HepG2 (cell line): ENCODE measurements around the gene GRIK5. TPM values are rescaled to one million over a fixed set of nuclear protein-coding genes. Genes with fewer than 3 reads are reported as not detected.

Experiments
- ATAD3A ChIP-seq: sonication (generic); formaldehyde crosslinking; IDR thresholded peaks from 2 replicates; pipeline ENCODE4 v1.4.0; 2020; ENCODE audit warnings: missing genetic modification reagents
- ETV5 ChIP-seq: IDR thresholded peaks from 2 replicates; pipeline ENCODE4 v1.6.1; 2018; ENCODE audit warnings: missing biosample characterization, missing genetic modification reagents, inconsistent platforms, borderline replicate concordance
- MED13 ChIP-seq: sonication (generic); formaldehyde crosslinking; IDR thresholded peaks from 2 replicates; pipeline ENCODE4 v1.5.0; 2020; ENCODE audit warnings: missing genetic modification reagents
- NAIF1 ChIP-seq: sonication (generic); formaldehyde crosslinking; IDR thresholded peaks from 2 replicates; pipeline ENCODE4 v1.5.0; 2020; ENCODE audit warnings: mild to moderate bottlenecking, missing genetic modification reagents, borderline replicate concordance
- NCOR1 ChIP-seq: fragments of 200-600 bp; sonication (generic); IDR thresholded peaks from 2 replicates; pipeline ENCODE4 v1.7.0; 2017; ENCODE audit warnings: antibody characterized with exemption, low read length, borderline replicate concordance
- RARA ChIP-seq: IDR thresholded peaks from 2 replicates; pipeline ENCODE4 v1.6.1; 2016; ENCODE audit warnings: missing genetic modification reagents, missing compliant biosample characterization
- RELA ChIP-seq: sonication (generic); formaldehyde crosslinking; IDR thresholded peaks from 2 replicates; pipeline ENCODE4 v1.4.0; 2020; ENCODE audit warnings: missing genetic modification reagents
- SRF ChIP-seq: IDR thresholded peaks from 2 replicates; pipeline ENCODE4 v1.6.1; 2011; ENCODE audit warnings: mild to moderate bottlenecking, low read depth, low read length, moderate library complexity
- ZFP41 ChIP-seq: sonication (generic); formaldehyde crosslinking; IDR thresholded peaks from 2 replicates; pipeline ENCODE4 v1.4.0; 2020; ENCODE audit warnings: mild to moderate bottlenecking, missing genetic modification reagents, borderline replicate concordance
- ZNF205 ChIP-seq: IDR thresholded peaks from 2 replicates; pipeline ENCODE4 v1.6.1; 2018; ENCODE audit warnings: missing biosample characterization, missing genetic modification reagents
- ZNF260 ChIP-seq: sonication (generic); formaldehyde crosslinking; IDR thresholded peaks from 2 replicates; pipeline ENCODE4 v1.4.0; 2020; ENCODE audit warnings: missing genetic modification reagents, low read depth, mild to moderate bottlenecking, borderline replicate concordance
- ZNF383 ChIP-seq: sonication (generic); formaldehyde crosslinking; IDR thresholded peaks from 2 replicates; pipeline ENCODE4 v1.4.0; 2020; ENCODE audit warnings: missing genetic modification reagents, mild to moderate bottlenecking, borderline replicate concordance
- ZNF431 ChIP-seq: sonication (generic); formaldehyde crosslinking; IDR thresholded peaks from 2 replicates; pipeline ENCODE4 v1.9.0; 2022; ENCODE audit warnings: missing genetic modification reagents, low read depth, mild to moderate bottlenecking, borderline replicate concordance
- ZNF484 ChIP-seq: sonication (generic); formaldehyde crosslinking; IDR thresholded peaks from 2 replicates; pipeline ENCODE4 v1.5.1; 2020; ENCODE audit warnings: mild to moderate bottlenecking, low read depth, missing genetic modification reagents, borderline replicate concordance
- ZNF501 ChIP-seq: sonication (generic); formaldehyde crosslinking; IDR thresholded peaks from 2 replicates; pipeline ENCODE4 v1.5.1; 2020; ENCODE audit warnings: mild to moderate bottlenecking, moderate library complexity, missing genetic modification reagents
- ZNF550 ChIP-seq: sonication (generic); formaldehyde crosslinking; IDR thresholded peaks from 2 replicates; pipeline ENCODE4 v1.4.0; 2020; ENCODE audit warnings: mild to moderate bottlenecking, missing genetic modification reagents, borderline replicate concordance
- ZNF615 ChIP-seq: sonication (generic); formaldehyde crosslinking; IDR thresholded peaks from 2 replicates; pipeline ENCODE4 v1.5.0; 2020; ENCODE audit warnings: mild to moderate bottlenecking, missing genetic modification reagents, borderline replicate concordance
- polyA plus RNA-seq, 8 experiments: library from polyadenylated mRNA; depleted of rRNA in 3 of 8; stranded (reverse) in 7 of 8; unstranded in 1 of 8; fragments of >200 nt; fragmentation: Illumina TruSeq in 4 of 8; extraction: Trizol in 4 of 8; gene quantifications; 2 replicates each; pipeline versions ENCODE4 v1.2.1 to v1.2.3, GENCODE V29; 2011 to 2016; ENCODE audit warnings: low read depth in 4 of 8, missing spikeins in 1 of 8, mixed read lengths in 1 of 8; ENCODE audit not compliant: insufficient read depth in 1 of 8
- total RNA-seq, 5 experiments: library from RNA; depleted of rRNA; stranded (reverse); fragments of >200 nt; fragmentation: Illumina TruSeq; extraction: Trizol; gene quantifications; 2 replicates each; pipeline ENCODE4 v1.2.3, GENCODE V29; 2016; ENCODE audit warnings: low read depth in 1 of 5
- TF ChIP-seq, protein P1 (sequence below): sonication (generic); formaldehyde crosslinking; IDR thresholded peaks from one replicate; pipeline ENCODE4 v1.5.1; 2020; ENCODE audit warnings: mild to moderate bottlenecking, missing genetic modification reagents; ENCODE audit errors: not compliant biosample characterization
- TF ChIP-seq, protein P2 (sequence below): sonication (generic); formaldehyde crosslinking; IDR thresholded peaks from 2 replicates; pipeline ENCODE4 v1.9.0; 2021; ENCODE audit warnings: missing genetic modification reagents, mild to moderate bottlenecking, borderline replicate concordance

The GRIK5 gene
- total and polyA plus RNA-seq, 2 of the 13 experiments (the other 11 are each of a cell fraction or from before 2014, with no cell fraction given), result not detected

DNA sequence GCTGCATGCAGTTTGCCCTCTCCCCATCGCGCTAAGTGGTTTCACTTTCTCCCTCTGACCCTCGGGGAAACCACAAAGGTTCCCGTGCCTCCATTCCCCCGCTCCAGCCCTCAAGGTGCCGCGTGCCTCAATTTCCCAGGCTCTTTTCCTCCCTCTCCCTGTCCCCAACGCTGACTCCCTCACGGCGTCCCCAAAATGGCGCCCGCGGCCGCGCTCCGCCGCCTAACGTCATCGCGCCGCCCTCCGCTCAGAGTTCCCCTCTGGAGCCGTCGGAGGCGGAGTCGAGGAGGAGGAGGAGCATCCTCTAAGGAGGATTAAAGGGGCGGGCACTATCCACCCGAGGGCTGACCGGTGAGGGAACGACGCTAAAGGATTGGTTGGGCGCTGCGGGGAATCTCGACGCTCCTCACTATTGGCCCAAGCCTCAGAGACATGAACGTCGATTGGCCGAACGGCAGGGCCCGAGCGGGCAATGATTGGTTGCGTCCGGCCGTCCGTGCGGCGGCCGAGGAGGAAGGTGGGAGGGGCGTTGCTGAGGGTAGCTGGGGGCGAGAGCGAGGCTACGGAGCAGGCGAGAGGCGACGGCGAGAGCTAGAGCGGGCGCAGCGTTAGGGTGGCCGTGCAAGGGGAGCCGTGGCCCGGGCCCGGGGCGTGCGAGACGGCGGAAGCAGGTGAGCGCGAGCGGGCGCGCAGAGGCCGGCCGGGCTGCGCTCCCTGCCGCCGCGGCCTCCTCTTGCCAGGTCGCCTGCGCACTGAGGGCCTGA is 5.8 kb upstream of the GRIK5 start, which contains the start of gene ZNF574 (continued):
- TF ChIP-seq, protein P1, sequence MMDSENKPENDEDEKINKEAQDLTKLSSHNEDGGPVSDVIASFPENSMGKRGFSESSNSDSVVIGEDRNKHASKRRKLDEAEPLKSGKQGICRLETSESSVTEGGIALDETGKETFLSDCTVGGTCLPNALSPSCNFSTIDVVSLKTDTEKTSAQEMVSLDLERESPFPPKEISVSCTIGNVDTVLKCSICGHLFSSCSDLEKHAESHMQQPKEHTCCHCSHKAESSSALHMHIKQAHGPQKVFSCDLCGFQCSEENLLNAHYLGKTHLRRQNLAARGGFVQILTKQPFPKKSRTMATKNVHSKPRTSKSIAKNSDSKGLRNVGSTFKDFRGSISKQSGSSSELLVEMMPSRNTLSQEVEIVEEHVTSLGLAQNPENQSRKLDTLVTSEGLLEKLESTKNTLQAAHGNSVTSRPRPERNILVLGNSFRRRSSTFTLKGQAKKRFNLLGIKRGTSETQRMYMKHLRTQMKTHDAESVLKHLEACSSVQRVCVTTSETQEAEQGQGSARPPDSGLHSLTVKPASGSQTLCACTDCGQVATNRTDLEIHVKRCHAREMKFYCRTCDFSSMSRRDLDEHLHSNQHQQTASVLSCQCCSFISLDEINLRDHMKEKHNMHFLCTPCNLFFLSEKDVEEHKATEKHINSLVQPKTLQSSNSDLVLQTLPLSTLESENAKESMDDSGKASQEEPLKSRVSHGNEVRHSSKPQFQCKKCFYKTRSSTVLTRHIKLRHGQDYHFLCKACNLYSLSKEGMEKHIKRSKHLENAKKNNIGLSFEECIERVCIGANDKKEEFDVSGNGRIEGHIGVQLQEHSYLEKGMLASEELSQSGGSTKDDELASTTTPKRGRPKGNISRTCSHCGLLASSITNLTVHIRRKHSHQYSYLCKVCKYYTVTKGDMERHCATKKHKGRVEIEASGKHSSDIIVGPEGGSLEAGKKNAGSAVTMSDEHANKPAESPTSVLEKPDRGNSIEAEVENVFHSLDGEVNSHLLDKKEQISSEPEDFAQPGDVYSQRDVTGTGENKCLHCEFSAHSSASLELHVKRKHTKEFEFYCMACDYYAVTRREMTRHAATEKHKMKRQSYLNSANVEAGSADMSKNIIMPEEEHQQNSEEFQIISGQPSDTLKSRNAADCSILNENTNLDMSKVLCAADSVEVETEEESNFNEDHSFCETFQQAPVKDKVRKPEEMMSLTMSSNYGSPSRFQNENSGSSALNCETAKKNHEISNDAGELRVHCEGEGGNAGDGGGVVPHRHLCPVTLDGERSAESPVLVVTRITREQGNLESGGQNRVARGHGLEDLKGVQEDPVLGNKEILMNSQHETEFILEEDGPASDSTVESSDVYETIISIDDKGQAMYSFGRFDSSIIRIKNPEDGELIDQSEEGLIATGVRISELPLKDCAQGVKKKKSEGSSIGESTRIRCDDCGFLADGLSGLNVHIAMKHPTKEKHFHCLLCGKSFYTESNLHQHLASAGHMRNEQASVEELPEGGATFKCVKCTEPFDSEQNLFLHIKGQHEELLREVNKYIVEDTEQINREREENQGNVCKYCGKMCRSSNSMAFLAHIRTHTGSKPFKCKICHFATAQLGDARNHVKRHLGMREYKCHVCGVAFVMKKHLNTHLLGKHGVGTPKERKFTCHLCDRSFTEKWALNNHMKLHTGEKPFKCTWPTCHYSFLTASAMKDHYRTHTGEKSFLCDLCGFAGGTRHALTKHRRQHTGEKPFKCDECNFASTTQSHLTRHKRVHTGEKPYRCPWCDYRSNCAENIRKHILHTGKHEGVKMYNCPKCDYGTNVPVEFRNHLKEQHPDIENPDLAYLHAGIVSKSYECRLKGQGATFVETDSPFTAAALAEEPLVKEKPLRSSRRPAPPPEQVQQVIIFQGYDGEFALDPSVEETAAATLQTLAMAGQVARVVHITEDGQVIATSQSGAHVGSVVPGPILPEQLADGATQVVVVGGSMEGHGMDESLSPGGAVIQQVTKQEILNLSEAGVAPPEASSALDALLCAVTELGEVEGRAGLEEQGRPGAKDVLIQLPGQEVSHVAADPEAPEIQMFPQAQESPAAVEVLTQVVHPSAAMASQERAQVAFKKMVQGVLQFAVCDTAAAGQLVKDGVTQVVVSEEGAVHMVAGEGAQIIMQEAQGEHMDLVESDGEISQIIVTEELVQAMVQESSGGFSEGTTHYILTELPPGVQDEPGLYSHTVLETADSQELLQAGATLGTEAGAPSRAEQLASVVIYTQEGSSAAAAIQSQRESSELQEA (CRISPR knock-in tag), result no peak
- TF ChIP-seq SRF (0 out of 2 replicates have a peak, but pooled peaks have one; percentile 1), ZNF615 (CRISPR knock-in tag) (no peak), ZNF383 (CRISPR knock-in tag) (no peak), ZFP41 (CRISPR knock-in tag) (no peak), RELA (CRISPR knock-in tag) (0 out of 2 replicates have a peak, but pooled peaks have one; percentile 31), ATAD3A (CRISPR knock-in tag) (no peak), NCOR1 (no peak), RARA (no peak), MED13 (CRISPR knock-in tag) (no peak), NAIF1 (CRISPR knock-in tag) (no peak), ETV5 (no peak), ZNF205 (CRISPR knock-in tag) (no peak), ZNF484 (CRISPR knock-in tag) (no peak), ZNF550 (CRISPR knock-in tag) (no peak), ZNF260 (no peak), ZNF431 (CRISPR knock-in tag) (no peak; the same call in 1 of the 2 replicates), ZNF501 (peak; percentile 90)
- TF ChIP-seq, protein P2, sequence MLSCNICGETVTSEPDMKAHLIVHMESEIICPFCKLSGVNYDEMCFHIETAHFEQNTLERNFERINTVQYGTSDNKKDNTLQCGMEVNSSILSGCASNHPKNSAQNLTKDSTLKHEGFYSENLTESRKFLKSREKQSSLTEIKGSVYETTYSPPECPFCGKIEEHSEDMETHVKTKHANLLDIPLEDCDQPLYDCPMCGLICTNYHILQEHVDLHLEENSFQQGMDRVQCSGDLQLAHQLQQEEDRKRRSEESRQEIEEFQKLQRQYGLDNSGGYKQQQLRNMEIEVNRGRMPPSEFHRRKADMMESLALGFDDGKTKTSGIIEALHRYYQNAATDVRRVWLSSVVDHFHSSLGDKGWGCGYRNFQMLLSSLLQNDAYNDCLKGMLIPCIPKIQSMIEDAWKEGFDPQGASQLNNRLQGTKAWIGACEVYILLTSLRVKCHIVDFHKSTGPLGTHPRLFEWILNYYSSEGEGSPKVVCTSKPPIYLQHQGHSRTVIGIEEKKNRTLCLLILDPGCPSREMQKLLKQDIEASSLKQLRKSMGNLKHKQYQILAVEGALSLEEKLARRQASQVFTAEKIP (CRISPR knock-in tag), result no peak
